ENCODE measurements around the gene TENM3. TPM values are rescaled to one million over a fixed set of nuclear protein-coding genes. Genes with fewer than 3 reads are reported as not detected.

TENM3 gene
- total and polyA plus RNA-seq, 2 of the 8 experiments (the other 6 are each of a cell fraction or from before 2014, with no cell fraction given) = 36.9 to 69.3 TPM

GRCh38 chr4:182729516-182729915 lies 486.3 kb downstream of the TENM3 start (continued):
- TF ChIP-seq NRF1 (IDR thresholded peaks at IDR 0.05; ENCODE audit: low read depth, low read length) (no peak), KDM1A (IDR thresholded peaks at IDR 0.05; ENCODE audit: borderline replicate concordance, low read length) (no peak), FOSL1 (IDR thresholded peaks at IDR 0.05; ENCODE audit: insufficient read depth, low read depth, low read length) (no peak), POLR2A (IDR thresholded peaks at IDR 0.05; ENCODE audit: control extremely low read depth in 1 of 2, low read depth in 2 of 2, low read length in 2 of 2) (no peak), RFX5 (IDR thresholded peaks at IDR 0.05; ENCODE audit: borderline replicate concordance, low read depth, low read length) (no peak), CHD2 (IDR thresholded peaks at IDR 0.05; ENCODE audit: low read length) (no peak), HDAC2 (IDR thresholded peaks at IDR 0.05; ENCODE audit: borderline replicate concordance in 1 of 2, low read depth in 2 of 2, low read length in 2 of 2) (no peak)
